GM12878 (cell line): ENCODE measurements around the gene COL4A2. TPM values are rescaled to one million over a fixed set of nuclear protein-coding genes. Genes with fewer than 3 reads are reported as not detected.

Experiments
- ATAC-seq: fragments of 200-7000 bp; cut with Tn5 transposase; 3 replicates; pipeline ENCODE4 v1.9.1; 2020; ENCODE audit warnings: mild to moderate bottlenecking, moderate library complexity
- BruUV-seq: library from RNA; stranded (reverse); fragments of 400-500 nt; replicated peaks from 2 replicates; lab custom pipeline; 2021; lab: Mats Ljungman, UMichigan
- CTCF ChIA-PET: fragments of 300-600 bp; sonication (Branson Sonifier 250); formaldehyde crosslinking; extraction: SDS; loops from one replicate; lab custom pipeline; 2021; ENCODE audit warnings: inconsistent platforms; lab: Yijun Ruan, JAX
- POLR2A ChIA-PET: fragments of 350-600 bp; formaldehyde crosslinking; extraction: SDS; loops from one replicate; lab custom pipeline; 2021; ENCODE audit warnings: inconsistent platforms; lab: Charles Lee
- RAD21 ChIA-PET: fragments of 300-600 bp; sonication (Branson Sonifier 250); formaldehyde crosslinking; loops from one replicate; lab custom pipeline; 2023; ENCODE audit warnings: antibody characterized with exemption; ENCODE audit not compliant: unreplicated experiment; lab: Charles Lee
- SMC1A ChIA-PET: fragments of 300-600 bp; sonication (Branson Sonifier 250); formaldehyde crosslinking; loops from one replicate; lab custom pipeline; 2023; ENCODE audit not compliant: unreplicated experiment, uncharacterized antibody; lab: Charles Lee
- DNase-seq: peaks from one replicate; pipeline ENCODE4 v3.0.0-alpha.2; 2011; ENCODE audit warnings: low read depth, low spot score
- FAIRE-seq: peaks from 3 replicates; lab custom pipeline; 2011; peaks lifted over from hg19 to GRCh38; lab: Jason Lieb, UNC
- H2AFZ ChIP-seq: 2 replicates; pipeline ENCODE4 v1.6.0; 2011; ENCODE audit warnings: low read depth, low read length, control low read depth; ENCODE audit not compliant: control insufficient read depth
- H3K27ac ChIP-seq: 2 replicates; pipeline ENCODE4 v1.5.1; 2011; ENCODE audit warnings: control low read depth; ENCODE audit not compliant: control insufficient read depth, insufficient read depth
- H3K27me3 ChIP-seq, 2 experiments: replicated peaks in 1 of 2; 2 replicates each; pipeline versions ENCODE4 v1.6.0 to v1.6.1; 2011; ENCODE audit warnings: low read length in 1 of 2; ENCODE audit not compliant: control insufficient read depth in 2 of 2, insufficient read depth in 2 of 2
- H3K36me3 ChIP-seq, 2 experiments: 2 replicates each; pipeline ENCODE4 v1.5.1; 2011; ENCODE audit warnings: low read length in 1 of 2; ENCODE audit not compliant: control insufficient read depth in 2 of 2, insufficient read depth in 2 of 2
- H3K4me1 ChIP-seq: 2 replicates; pipeline ENCODE4 v1.6.1; 2011; ENCODE audit warnings: mild to moderate bottlenecking, low read length, moderate library complexity, mixed read lengths; ENCODE audit not compliant: control insufficient read depth, insufficient read depth
- H3K4me2 ChIP-seq: 2 replicates; pipeline ENCODE4 v1.6.0; 2011; ENCODE audit warnings: control low read depth; ENCODE audit not compliant: control insufficient read depth, insufficient read depth
- H3K4me3 ChIP-seq: fragments of 200-600 bp; sonication (generic); 2 replicates; pipeline ENCODE4 v1.5.1; 2016
- H3K79me2 ChIP-seq: 2 replicates; pipeline ENCODE4 v1.6.0; 2011; ENCODE audit warnings: low read length; ENCODE audit not compliant: control insufficient read depth, insufficient read depth
- H3K9ac ChIP-seq: 2 replicates; pipeline ENCODE4 v1.8.0; 2011; ENCODE audit warnings: low read length, control low read depth, mixed read lengths; ENCODE audit not compliant: control insufficient read depth, insufficient read depth
- H3K9me3 ChIP-seq: replicated peaks from 3 replicates; pipeline ENCODE4 v1.5.1; 2011; ENCODE audit warnings: mild to moderate bottlenecking, low read length; ENCODE audit not compliant: control insufficient read depth, insufficient read depth
- H4K20me1 ChIP-seq: 2 replicates; pipeline ENCODE4 v1.6.0; 2011; ENCODE audit not compliant: control insufficient read depth, insufficient read depth
- ASH2L ChIP-seq: fragments of 300-600, 200-600 bp; sonication (generic); IDR thresholded peaks from 2 replicates; pipeline ENCODE4 v1.6.1; 2017; ENCODE audit warnings: low read depth, mild to moderate bottlenecking, borderline replicate concordance
- ATF3 ChIP-seq: IDR thresholded peaks from 2 replicates; pipeline ENCODE4 v1.6.1; 2011; ENCODE audit warnings: low read depth, mild to moderate bottlenecking, low read length, moderate library complexity, borderline replicate concordance; ENCODE audit errors: extremely low read depth
- CREM ChIP-seq: IDR thresholded peaks from 2 replicates; pipeline ENCODE4 v1.6.1; 2014; ENCODE audit warnings: antibody characterized with exemption, low read depth
- DPF2 ChIP-seq: fragments of 450-650 bp; IDR thresholded peaks from 2 replicates; pipeline ENCODE4 v1.6.1; 2017; ENCODE audit warnings: mild to moderate bottlenecking
- EZH2 ChIP-seq: IDR thresholded peaks from 2 replicates; pipeline ENCODE4 v1.6.1; 2012; ENCODE audit warnings: low read depth, mild to moderate bottlenecking, control low read depth, inconsistent platforms, low read length, borderline replicate concordance; ENCODE audit not compliant: control insufficient read depth
- FOXM1 ChIP-seq: IDR thresholded peaks from 2 replicates; pipeline ENCODE4 v1.6.1; 2012; ENCODE audit warnings: low read depth, mild to moderate bottlenecking, inconsistent platforms, low read length, moderate library complexity
- HDGF ChIP-seq: fragments of 450-650 bp; IDR thresholded peaks from 2 replicates; pipeline ENCODE4 v1.6.1; 2016; ENCODE audit warnings: antibody characterized with exemption
- IKZF1 ChIP-seq: fragments of 450-650 bp; conservative IDR thresholded peaks from 2 replicates; pipeline ENCODE4 v1.6.1; 2017; ENCODE audit warnings: antibody characterized with exemption, mild to moderate bottlenecking
- MEF2A ChIP-seq: IDR thresholded peaks from 2 replicates; pipeline ENCODE4 v1.6.1; 2011; ENCODE audit warnings: low read depth, mild to moderate bottlenecking, low read length, moderate library complexity; ENCODE audit not compliant: insufficient read depth
- MTA3 ChIP-seq: IDR thresholded peaks from 2 replicates; pipeline ENCODE4 v1.6.1; 2012; ENCODE audit warnings: low read length, inconsistent platforms, borderline replicate concordance
- PML ChIP-seq: IDR thresholded peaks from 2 replicates; pipeline ENCODE4 v1.6.1; 2012; ENCODE audit warnings: low read length, inconsistent platforms
- POLR2AphosphoS2 ChIP-seq: IDR thresholded peaks from 2 replicates; pipeline ENCODE4 v1.6.1; 2011; ENCODE audit warnings: low read depth, mild to moderate bottlenecking, low read length, improper control_type of control experiment, moderate library complexity
- STAT1 ChIP-seq: fragments of 450-650 bp; conservative IDR thresholded peaks from 2 replicates; pipeline ENCODE4 v1.6.1; 2014; ENCODE audit warnings: antibody characterized with exemption, mild to moderate bottlenecking
- TARDBP ChIP-seq: IDR thresholded peaks from 2 replicates; pipeline ENCODE4 v1.6.1; 2016; ENCODE audit warnings: borderline replicate concordance
- YBX1 ChIP-seq: fragments of 450-650 bp; IDR thresholded peaks from 2 replicates; pipeline ENCODE4 v1.6.1; 2016; ENCODE audit warnings: antibody characterized with exemption
- ZNF622 ChIP-seq: fragments of 450-650 bp; IDR thresholded peaks from 2 replicates; pipeline ENCODE4 v1.6.1; 2017; ENCODE audit warnings: mild to moderate bottlenecking, inconsistent platforms
- ZSCAN29 ChIP-seq: fragments of 450-650 bp; IDR thresholded peaks from 2 replicates; pipeline ENCODE4 v1.6.1; 2017; ENCODE audit warnings: mild to moderate bottlenecking, moderate library complexity
- WGBS: methylation state at CpG from one replicate; pipeline ENCODE4 v1.1.6; 2016; ENCODE audit warnings: low lambda C conversion rate; ENCODE audit not compliant: insufficient replicate concordance, insufficient coverage; ENCODE audit errors: missing lambda C conversion rate; 5-methylcytosine and 5-hydroxymethylcytosine counted together
- in situ Hi-C: fragments of 300-500 bp; cut with MboI; formaldehyde crosslinking; loops from 9 replicates; pipeline ENCODE4 v1.14.3; 2018; ENCODE audit warnings: mixed read lengths
- intact Hi-C: fragments of 100-400 bp; cut with micrococcal nuclease; formaldehyde crosslinking; loops from one replicate; pipeline ENCODE4 v1.14.2; 2022; ENCODE audit not compliant: unreplicated experiment
- polyA plus RNA-seq, 11 experiments: library from polyadenylated mRNA; depleted of rRNA in 4 of 11; unstranded in 6 of 11; stranded (reverse) in 5 of 11; fragments of >200 nt; fragmentation: Nextera tagmentation in 4 of 11; fragmentation: Illumina TruSeq in 1 of 11; extraction: Ambion mirVana in 4 of 11; extraction: Trizol in 1 of 11; gene quantifications; 1 replicate in 1 of 11; 2 replicates in 10 of 11; pipeline versions ENCODE4 v1.2.1 to v1.2.3, GENCODE V29; 2011 to 2016; ENCODE audit warnings: inconsistent platforms in 2 of 11, missing spikeins in 2 of 11, low read depth in 1 of 11
- total RNA-seq, 4 experiments: library from RNA; depleted of rRNA in 3 of 4; stranded (reverse); fragments of >200 nt in 3 of 4; fragmentation: Illumina TruSeq in 1 of 4; extraction: Trizol in 1 of 4; gene quantifications; 2 replicates each; pipeline versions ENCODE4 v1.2.1 to v1.2.3, GENCODE V29; 2013 to 2021
- TF ChIP-seq, protein P1 (sequence below): IDR thresholded peaks from 2 replicates; pipeline ENCODE4 v1.6.1; 2012; ENCODE audit warnings: mild to moderate bottlenecking, low read depth, low read length
- TF ChIP-seq, protein P2 (sequence below): fragments of 450-650 bp; formaldehyde crosslinking; IDR thresholded peaks from 2 replicates; pipeline ENCODE4 v1.5.0; 2022; ENCODE audit warnings: mild to moderate bottlenecking, missing genetic modification characterization

COL4A2 gene
- total and polyA plus RNA-seq, 10 of the 15 experiments (the other 5 are each of a cell fraction or from before 2014, with no cell fraction given), result 0.16 to 1.6 (median 0.62) TPM; not detected in 3

- no peak for ATAC-seq
- TF ChIP-seq ASH2L (no peak), IKZF1 (no peak), MEF2A (no peak), ZSCAN29 (no peak), YBX1 (no peak), MTA3 (no peak), DPF2 (no peak), CREM (no peak), ZNF622 (no peak), ATF3 (no peak), PML (no peak), POLR2AphosphoS2 (no peak), STAT1 (no peak), EZH2 (no peak), FOXM1 (no peak), TARDBP (no peak), HDGF (no peak)
- TF ChIP-seq, protein P1, sequence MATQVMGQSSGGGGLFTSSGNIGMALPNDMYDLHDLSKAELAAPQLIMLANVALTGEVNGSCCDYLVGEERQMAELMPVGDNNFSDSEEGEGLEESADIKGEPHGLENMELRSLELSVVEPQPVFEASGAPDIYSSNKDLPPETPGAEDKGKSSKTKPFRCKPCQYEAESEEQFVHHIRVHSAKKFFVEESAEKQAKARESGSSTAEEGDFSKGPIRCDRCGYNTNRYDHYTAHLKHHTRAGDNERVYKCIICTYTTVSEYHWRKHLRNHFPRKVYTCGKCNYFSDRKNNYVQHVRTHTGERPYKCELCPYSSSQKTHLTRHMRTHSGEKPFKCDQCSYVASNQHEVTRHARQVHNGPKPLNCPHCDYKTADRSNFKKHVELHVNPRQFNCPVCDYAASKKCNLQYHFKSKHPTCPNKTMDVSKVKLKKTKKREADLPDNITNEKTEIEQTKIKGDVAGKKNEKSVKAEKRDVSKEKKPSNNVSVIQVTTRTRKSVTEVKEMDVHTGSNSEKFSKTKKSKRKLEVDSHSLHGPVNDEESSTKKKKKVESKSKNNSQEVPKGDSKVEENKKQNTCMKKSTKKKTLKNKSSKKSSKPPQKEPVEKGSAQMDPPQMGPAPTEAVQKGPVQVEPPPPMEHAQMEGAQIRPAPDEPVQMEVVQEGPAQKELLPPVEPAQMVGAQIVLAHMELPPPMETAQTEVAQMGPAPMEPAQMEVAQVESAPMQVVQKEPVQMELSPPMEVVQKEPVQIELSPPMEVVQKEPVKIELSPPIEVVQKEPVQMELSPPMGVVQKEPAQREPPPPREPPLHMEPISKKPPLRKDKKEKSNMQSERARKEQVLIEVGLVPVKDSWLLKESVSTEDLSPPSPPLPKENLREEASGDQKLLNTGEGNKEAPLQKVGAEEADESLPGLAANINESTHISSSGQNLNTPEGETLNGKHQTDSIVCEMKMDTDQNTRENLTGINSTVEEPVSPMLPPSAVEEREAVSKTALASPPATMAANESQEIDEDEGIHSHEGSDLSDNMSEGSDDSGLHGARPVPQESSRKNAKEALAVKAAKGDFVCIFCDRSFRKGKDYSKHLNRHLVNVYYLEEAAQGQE, result no peak
- TF ChIP-seq, protein P2, sequence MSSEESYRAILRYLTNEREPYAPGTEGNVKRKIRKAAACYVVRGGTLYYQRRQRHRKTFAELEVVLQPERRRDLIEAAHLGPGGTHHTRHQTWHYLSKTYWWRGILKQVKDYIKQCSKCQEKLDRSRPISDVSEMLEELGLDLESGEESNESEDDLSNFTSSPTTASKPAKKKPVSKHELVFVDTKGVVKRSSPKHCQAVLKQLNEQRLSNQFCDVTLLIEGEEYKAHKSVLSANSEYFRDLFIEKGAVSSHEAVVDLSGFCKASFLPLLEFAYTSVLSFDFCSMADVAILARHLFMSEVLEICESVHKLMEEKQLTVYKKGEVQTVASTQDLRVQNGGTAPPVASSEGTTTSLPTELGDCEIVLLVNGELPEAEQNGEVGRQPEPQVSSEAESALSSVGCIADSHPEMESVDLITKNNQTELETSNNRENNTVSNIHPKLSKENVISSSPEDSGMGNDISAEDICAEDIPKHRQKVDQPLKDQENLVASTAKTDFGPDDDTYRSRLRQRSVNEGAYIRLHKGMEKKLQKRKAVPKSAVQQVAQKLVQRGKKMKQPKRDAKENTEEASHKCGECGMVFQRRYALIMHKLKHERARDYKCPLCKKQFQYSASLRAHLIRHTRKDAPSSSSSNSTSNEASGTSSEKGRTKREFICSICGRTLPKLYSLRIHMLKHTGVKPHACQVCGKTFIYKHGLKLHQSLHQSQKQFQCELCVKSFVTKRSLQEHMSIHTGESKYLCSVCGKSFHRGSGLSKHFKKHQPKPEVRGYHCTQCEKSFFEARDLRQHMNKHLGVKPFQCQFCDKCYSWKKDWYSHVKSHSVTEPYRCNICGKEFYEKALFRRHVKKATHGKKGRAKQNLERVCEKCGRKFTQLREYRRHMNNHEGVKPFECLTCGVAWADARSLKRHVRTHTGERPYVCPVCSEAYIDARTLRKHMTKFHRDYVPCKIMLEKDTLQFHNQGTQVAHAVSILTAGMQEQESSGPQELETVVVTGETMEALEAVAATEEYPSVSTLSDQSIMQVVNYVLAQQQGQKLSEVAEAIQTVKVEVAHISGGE (CRISPR knock-in tag), result no peak
- Histone ChIP-seq H3K27ac (no peak overlapping the region), H3K27me3 (peaks cover 2 to 3% of the 10 kb centered on the region in 2 experiments; a peak in 2 of 4 replicates), H3K9ac (no peak overlapping the region), H3K4me2 (no peak overlapping the region), H3K79me2 (no peaks in the 10 kb centered on the region), H3K9me3 (no peaks in the 10 kb centered on the region), H3K4me1 (no peaks in the 10 kb centered on the region), H3K4me3 (no peak overlapping the region), H4K20me1 (no peaks in the 10 kb centered on the region), H3K36me3 (no peaks in the 10 kb centered on the region), H2AFZ (no peak overlapping the region)
- SMC1A ChIA-PET, result no interaction called here
- intact Hi-C loops, result no loop called here
- WGBS, result 32% methylated on average over 12 of the region's 12 CpGs
- DNase-seq, result no peak
- CTCF ChIA-PET, result no interaction called here
- in situ Hi-C loops, result no loop called here
- no peak for FAIRE-seq
- no TSS peak for BruUV-seq
- POLR2A ChIA-PET, result no interaction called here
- RAD21 ChIA-PET, result no interaction called here
Observed at GRCh38 chr13:110264685-110265275, 42.3 kb upstream of the COL4A2 start.
